ENCODE results near the gene CUBN. TPM values are rescaled to one million over a fixed set of nuclear protein-coding genes. Genes with fewer than 3 reads are reported as not detected.

Gene CUBN
- total RNA-seq, 2 donors from 2014 or later = 1.3 to 9.7 TPM

- Histone ChIP-seq H3K4me1 (replicated peaks) (no peaks in the 10 kb centered on the region), H3K27me3 (replicated peaks; ENCODE audit: insufficient read depth) (no peaks in the 10 kb centered on the region), H3K36me3 (no peaks in the 10 kb centered on the region), H3K27ac (no peak overlapping the region), H3K9me3 (no peaks in the 10 kb centered on the region), H3K4me3 (no peak overlapping the region)
- WGBS = 82% methylated on average over 4 of the region's 4 CpGs
- no peak for DNase-seq (ENCODE audit: low spot score)
- TF ChIP-seq POLR2A (IDR thresholded peaks at IDR 0.05) (no peak), CTCF (IDR thresholded peaks at IDR 0.05) (no peak), POLR2AphosphoS5 (IDR thresholded peaks at IDR 0.05) (no peak)
- intact Hi-C loops (cut with DNase I) = no loop called here
These were observed 184.0 kb downstream of the CUBN start for GRCh38 chr10:16945593-16945992.

GRCh38 chr10:16944986-16945385, 184.6 kb downstream of the CUBN start:
- no peaks in the 10 kb centered on the region for H3K4me1 ChIP-seq (replicated peaks)
- no peak for TF ChIP-seq POLR2A (IDR thresholded peaks at IDR 0.05)
- no peak for TF ChIP-seq CTCF (IDR thresholded peaks at IDR 0.05)
- no peak for TF ChIP-seq POLR2AphosphoS5 (IDR thresholded peaks at IDR 0.05)
- DNase-seq (ENCODE audit: low spot score) = no peak
- WGBS = 85% methylated on average over 1 of the region's 1 CpG
- no peak overlapping the region for H3K27ac ChIP-seq
- intact Hi-C loops (cut with DNase I) = no loop called here
- no peaks in the 10 kb centered on the region for H3K36me3 ChIP-seq
- no peaks in the 10 kb centered on the region for H3K27me3 ChIP-seq (replicated peaks; ENCODE audit: insufficient read depth)
- no peak overlapping the region for H3K4me3 ChIP-seq
- no peaks in the 10 kb centered on the region for H3K9me3 ChIP-seq

- Histone ChIP-seq H3K36me3 (no peaks in the 10 kb centered on the region), H3K27me3 (replicated peaks; ENCODE audit: insufficient read depth) (no peaks in the 10 kb centered on the region), H3K27ac (no peak overlapping the region), H3K4me1 (replicated peaks) (no peaks in the 10 kb centered on the region), H3K4me3 (no peak overlapping the region), H3K9me3 (no peaks in the 10 kb centered on the region)
- no peak for DNase-seq (ENCODE audit: low spot score)
- TF ChIP-seq POLR2A (IDR thresholded peaks at IDR 0.05) = no peak
- 63% methylated on average over 4 of the region's 4 CpGs for WGBS
- intact Hi-C loops (cut with DNase I) = no loop called here
These were observed 185.2 kb downstream of the CUBN start for GRCh38 chr10:16944402-16944801.

- Histone ChIP-seq H3K9me3 (no peaks in the 10 kb centered on the region), H3K27ac (no peak overlapping the region), H3K36me3 (no peaks in the 10 kb centered on the region), H3K27me3 (replicated peaks; ENCODE audit: insufficient read depth) (no peaks in the 10 kb centered on the region), H3K4me3 (no peak overlapping the region), H3K4me1 (replicated peaks) (no peaks in the 10 kb centered on the region)
- no peak for DNase-seq (ENCODE audit: low spot score)
- intact Hi-C loops (cut with DNase I) = no loop called here
- no peak for TF ChIP-seq CTCF (IDR thresholded peaks at IDR 0.05)
- no peak for TF ChIP-seq POLR2A (IDR thresholded peaks at IDR 0.05)
- no peak for TF ChIP-seq POLR2AphosphoS5 (IDR thresholded peaks at IDR 0.05)
- WGBS = 67% methylated on average over 8 of the region's 8 CpGs
These were observed 186.0 kb downstream of the CUBN start for GRCh38 chr10:16943295-16944285.

- H3K36me3 ChIP-seq = no peaks in the 10 kb centered on the region
- no peaks in the 10 kb centered on the region for H3K27me3 ChIP-seq (replicated peaks; ENCODE audit: insufficient read depth)
- TF ChIP-seq POLR2AphosphoS5 (IDR thresholded peaks at IDR 0.05) = no peak
- no peak for TF ChIP-seq CTCF (IDR thresholded peaks at IDR 0.05)
- TF ChIP-seq POLR2A (IDR thresholded peaks at IDR 0.05) = no peak
- no peaks in the 10 kb centered on the region for H3K4me1 ChIP-seq (replicated peaks)
- H3K9me3 ChIP-seq = no peaks in the 10 kb centered on the region
- no peak for DNase-seq (ENCODE audit: low spot score)
- H3K27ac ChIP-seq = no peak overlapping the region
- 78% methylated on average over 4 of the region's 4 CpGs for whole genome bisulfite sequencing
- no peak overlapping the region for H3K4me3 ChIP-seq
- intact Hi-C loops (cut with DNase I) = no loop called here
These were observed 187.1 kb downstream of the CUBN start for GRCh38 chr10:16942381-16943078.

All from prostate gland (tissue), 2 donors.